HepG2 (cell line): ENCODE data around the gene PRKAR1A.

Experiments used
- BHLHE40 ChIP-seq: IDR thresholded peaks from 2 replicates; pipeline ENCODE4 v1.6.1; 2011; ENCODE audit warnings: low read length, improper control_type of control experiment
- DPF2 ChIP-seq: sonication (generic); formaldehyde crosslinking; IDR thresholded peaks from 2 replicates; pipeline ENCODE4 v1.4.0; 2020; ENCODE audit warnings: mild to moderate bottlenecking, low read depth, missing genetic modification reagents, borderline replicate concordance
- MXD4 ChIP-seq: IDR thresholded peaks from 2 replicates; pipeline ENCODE4 v1.6.1; 2016; ENCODE audit warnings: mild to moderate bottlenecking, missing biosample characterization, missing genetic modification reagents
- MYC ChIP-seq: sonication (generic); formaldehyde crosslinking; IDR thresholded peaks from 2 replicates; pipeline ENCODE4 v1.9.0; 2021; ENCODE audit warnings: missing genetic modification reagents, borderline replicate concordance
- NFE2L1 ChIP-seq: sonication (generic); formaldehyde crosslinking; IDR thresholded peaks from 2 replicates; pipeline ENCODE4 v1.4.0; 2020; ENCODE audit warnings: missing genetic modification reagents, mild to moderate bottlenecking, borderline replicate concordance
- PCBP2 ChIP-seq: fragments of 200-400 bp; formaldehyde crosslinking; optimal IDR thresholded peaks from 2 replicates; pipeline ENCODE3; 2018; ENCODE audit warnings: low read length, low read depth; ENCODE audit not compliant: poor library complexity, severe bottlenecking
- SP2 ChIP-seq: sonication (generic); formaldehyde crosslinking; IDR thresholded peaks from 2 replicates; pipeline ENCODE4 v1.5.1; 2020; ENCODE audit warnings: mild to moderate bottlenecking, missing genetic modification reagents
- YY1 ChIP-seq: IDR thresholded peaks from 2 replicates; pipeline ENCODE4 v1.6.1; 2011; ENCODE audit warnings: low read length, low read depth, moderate library complexity, mild to moderate bottlenecking; ENCODE audit not compliant: insufficient read depth, insufficient replicate concordance
- ZNF20 ChIP-seq: sonication (generic); formaldehyde crosslinking; IDR thresholded peaks from 2 replicates; pipeline ENCODE4 v1.4.0; 2020; ENCODE audit warnings: mild to moderate bottlenecking, moderate library complexity, missing genetic modification reagents
- ZNF275 ChIP-seq: sonication (generic); formaldehyde crosslinking; IDR thresholded peaks from 2 replicates; pipeline ENCODE4 v1.8.0; 2022; ENCODE audit warnings: missing genetic modification reagents, mild to moderate bottlenecking, inconsistent platforms, borderline replicate concordance
- ZNF318 ChIP-seq: sonication (generic); formaldehyde crosslinking; IDR thresholded peaks from 2 replicates; pipeline ENCODE4 v1.4.0; 2020; ENCODE audit warnings: mild to moderate bottlenecking, missing genetic modification reagents
- ZNF83 ChIP-seq: sonication (generic); formaldehyde crosslinking; IDR thresholded peaks from 2 replicates; pipeline ENCODE4 v1.4.0; 2020; ENCODE audit warnings: missing genetic modification reagents, mild to moderate bottlenecking, borderline replicate concordance

GRCh38 chr17:68564415-68565111, 52.3 kb downstream of the PRKAR1A start:
- TF ChIP-seq MXD4 (CRISPR knock-in tag) (no peak), SP2 (CRISPR knock-in tag) (no peak), ZNF83 (CRISPR knock-in tag) (no peak), NFE2L1 (CRISPR knock-in tag) (no peak), DPF2 (CRISPR knock-in tag) (no peak), BHLHE40 (no peak), YY1 (no peak), PCBP2 (no peak), ZNF20 (CRISPR knock-in tag) (no peak), MYC (CRISPR knock-in tag) (no peak), ZNF318 (CRISPR knock-in tag) (no peak), ZNF275 (CRISPR knock-in tag) (no peak)
